ENCODE results near the gene SCGB1C2.
"Not testable (repeated sequence)": the region's sequence is repeated elsewhere in the genome, so short reads cannot be mapped to it uniquely, and the experiment has no call there.

Gene SCGB1C2

GRCh38 chr17:149897-150584, 12.7 kb downstream of the SCGB1C2 start:
- DNase-seq, result no peak

DNA sequence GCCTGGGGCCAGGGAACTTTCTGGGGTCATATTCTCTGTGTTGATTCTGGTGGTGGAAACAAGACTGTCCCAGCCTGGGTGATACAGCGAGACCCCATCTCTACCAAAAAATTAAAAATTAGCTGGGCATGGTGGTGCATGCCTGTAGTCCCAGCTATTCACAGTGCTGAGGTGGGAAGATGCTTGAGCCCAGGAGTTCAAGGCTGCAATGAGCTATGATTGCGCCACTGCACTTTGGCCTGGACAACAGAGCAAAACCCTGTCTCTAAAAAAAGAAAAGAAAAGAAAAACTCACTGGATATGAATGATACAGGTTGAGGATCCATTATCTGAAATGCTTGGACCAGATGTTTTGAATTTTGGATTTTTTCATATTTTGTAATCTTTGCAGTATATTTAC, 13.6 kb downstream of the SCGB1C2 start:
- no peak for DNase-seq

- DNase-seq, result no peak
These were observed 14.8 kb downstream of the SCGB1C2 start for GRCh38 chr17:151886-152859.

GRCh38 chr17:152860-153420, 15.6 kb downstream of the SCGB1C2 start:
- DNase-seq, result no peak

DNA sequence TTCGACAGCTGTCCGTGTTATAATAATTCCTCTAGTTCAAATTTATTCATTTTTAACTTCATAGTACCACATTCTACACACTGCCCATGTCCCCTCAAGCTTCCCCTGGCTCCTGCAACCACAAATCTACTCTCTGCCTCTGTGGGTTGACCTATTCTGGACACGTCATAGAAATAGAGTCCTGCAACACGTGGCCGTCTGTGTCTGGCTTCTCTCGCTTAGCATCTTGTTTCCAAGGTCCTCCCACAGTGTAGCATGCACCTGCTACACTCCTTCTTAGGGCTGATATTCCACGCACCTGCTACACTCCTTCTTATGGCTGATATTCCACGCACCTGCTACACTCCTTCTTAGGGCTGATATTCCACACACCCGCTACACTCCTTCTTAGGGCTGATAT, 16.5 kb downstream of the SCGB1C2 start:
- DNase-seq, result no peak

DNA sequence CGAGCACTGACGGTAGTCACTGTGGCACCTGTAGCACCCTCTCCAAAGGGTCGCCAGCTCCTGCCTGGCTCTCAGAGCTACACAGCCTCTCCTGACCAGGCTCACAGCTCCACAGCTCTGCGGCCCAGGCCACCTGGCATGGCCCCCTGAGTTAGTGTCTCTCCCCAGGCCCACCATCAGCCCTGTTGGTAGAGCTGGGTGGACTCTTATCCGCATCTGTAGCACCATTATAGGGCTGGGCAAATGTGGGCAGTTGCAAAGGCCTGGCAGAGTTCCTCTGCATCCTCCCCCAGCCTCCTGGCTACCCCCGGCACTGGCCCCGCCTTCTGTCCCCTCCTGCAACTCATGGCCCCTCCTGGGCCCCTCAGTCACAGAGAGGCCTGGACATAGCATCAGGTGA, 18.2 kb downstream of the SCGB1C2 start:
- DNase-seq, result no peak

GRCh38 chr17:156094-156621, 18.8 kb downstream of the SCGB1C2 start:
- no peak for DNase-seq

DNA sequence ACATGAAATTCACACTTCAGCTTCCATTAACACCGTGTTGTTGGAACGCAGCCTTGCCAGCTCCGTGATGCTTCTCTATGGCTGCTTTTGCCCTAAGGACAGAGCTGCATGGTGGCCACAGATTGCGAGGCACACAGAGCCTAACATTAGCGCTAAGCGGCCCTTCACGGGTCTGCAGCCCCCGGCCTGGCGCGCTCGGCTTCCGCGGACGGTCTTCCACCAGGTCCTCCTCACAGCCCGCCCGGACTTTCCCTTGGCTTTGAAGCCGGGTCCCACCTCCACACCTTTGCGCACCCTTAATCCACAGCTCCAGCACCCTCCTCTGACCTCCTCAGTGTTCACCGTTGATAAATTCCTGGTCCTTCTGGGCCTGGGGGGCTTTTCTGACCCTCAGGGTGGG, 19.6 kb downstream of the SCGB1C2 start:
- DNase-seq, result no peak

- no peak for DNase-seq
These were observed 20.5 kb downstream of the SCGB1C2 start for GRCh38 chr17:157901-158300.

DNA sequence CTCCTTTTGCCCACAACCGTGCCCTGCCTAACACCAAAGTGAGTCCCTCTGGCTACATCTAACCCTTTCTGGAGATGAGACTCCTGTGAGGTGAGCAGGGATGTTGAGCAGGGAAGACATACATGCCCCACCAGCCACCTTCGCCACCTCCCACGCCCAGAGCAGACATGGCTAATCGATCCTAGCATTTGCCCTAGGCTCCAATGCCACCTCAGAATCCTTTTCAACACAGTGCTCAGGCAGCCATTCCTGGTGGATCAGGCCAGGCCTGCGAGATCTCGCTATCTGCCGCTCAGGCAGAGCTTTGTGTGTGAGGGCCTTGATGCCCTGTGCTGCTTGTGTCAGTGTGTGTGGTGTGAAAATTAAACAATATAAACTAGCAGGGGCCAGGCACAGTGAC, 21.0 kb downstream of the SCGB1C2 start:
- DNase-seq, result no peak

- no peak for DNase-seq
These were observed 22.2 kb downstream of the SCGB1C2 start for GRCh38 chr17:159609-160008.

- DNase-seq, result no peak
These were observed 23.0 kb downstream of the SCGB1C2 start for GRCh38 chr17:160336-160735.

DNA sequence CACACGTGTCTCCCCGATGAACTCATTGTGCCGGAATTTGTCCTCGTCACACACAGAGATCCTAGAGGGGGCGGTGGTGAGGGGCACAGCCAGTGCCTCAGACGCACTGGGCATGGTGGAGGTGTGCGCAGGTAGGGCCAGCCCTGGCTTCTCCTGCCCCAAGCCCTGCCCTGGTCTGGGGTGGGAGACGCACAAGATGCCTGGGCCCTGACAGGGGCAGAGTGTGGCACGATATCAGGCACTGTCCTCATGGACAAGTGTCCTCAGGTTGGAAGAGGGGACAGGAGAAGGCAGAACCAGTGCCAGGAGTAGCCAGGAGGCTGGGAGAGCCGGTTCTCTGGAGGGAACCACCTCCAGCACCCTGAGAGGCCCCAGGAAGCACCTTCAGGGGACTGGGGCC, 24.1 kb downstream of the SCGB1C2 start:
- no peak for DNase-seq

DNA sequence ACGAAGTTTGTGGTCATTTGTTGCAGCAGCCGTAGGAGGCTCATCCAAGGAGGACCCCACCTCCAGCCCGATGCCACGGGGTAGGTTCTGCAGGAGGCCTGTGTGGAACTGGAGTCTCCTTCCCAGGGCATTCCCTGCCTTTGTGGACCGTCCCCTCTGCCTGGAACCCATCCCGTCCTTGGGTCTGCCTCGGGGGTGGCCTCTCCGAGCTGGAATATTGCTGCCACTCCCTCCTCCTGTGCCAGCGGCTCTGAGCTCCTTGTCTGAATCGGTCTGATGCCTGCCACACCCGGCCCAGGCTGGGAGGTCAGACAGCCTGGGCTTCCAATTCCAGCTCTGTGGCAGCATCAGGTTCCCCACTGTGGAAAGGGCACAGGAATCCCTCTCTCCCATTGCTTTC, 25.3 kb downstream of the SCGB1C2 start:
- no peak for DNase-seq

GRCh38 chr17:163514-164098, 26.2 kb downstream of the SCGB1C2 start:
- no peak for DNase-seq

DNA sequence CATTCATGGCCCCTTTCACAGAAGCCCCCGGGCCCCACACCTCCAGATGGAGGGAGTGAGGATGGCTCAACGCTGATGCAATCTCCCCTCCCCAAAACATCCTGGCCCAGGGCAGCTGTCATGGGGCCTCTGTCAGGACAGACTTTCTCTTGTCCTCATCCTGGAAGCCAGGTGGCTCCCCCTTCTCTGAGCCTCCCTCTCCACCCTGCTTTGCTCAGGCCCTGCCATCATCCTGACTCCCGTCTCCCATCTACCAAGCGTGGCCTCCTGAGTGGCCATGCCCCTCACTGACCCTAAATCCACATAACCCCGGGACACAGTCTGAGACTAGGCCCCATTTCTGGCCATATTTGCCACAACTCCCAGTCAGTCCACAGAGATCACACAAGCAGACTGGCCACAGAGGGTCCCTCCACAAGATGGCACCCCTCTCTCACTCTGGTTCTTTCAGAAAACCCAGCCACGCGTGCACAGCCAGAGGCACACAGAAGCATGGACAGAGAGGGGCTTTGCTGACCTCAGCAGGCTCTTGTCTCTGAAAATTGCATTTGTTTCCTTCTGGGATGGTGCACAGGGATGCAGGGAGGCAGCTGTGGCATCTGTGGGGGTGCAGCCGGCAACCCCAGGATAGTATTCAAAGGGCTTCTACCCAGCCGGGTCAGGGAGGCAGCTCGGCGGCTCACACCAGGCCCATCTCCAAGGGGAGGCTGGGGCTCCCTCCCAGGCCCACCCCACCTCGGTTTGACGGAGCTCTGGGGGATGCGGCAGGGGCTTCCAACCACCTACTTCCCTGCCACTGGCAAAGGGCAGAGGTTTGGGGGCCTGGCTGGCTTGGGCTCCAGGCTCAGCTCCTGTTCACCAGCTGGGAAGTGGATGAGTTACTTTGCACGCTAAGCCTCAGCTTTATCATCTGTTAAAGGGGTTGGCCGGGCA, 27.2 kb downstream of the SCGB1C2 start:
- DNase-seq, result no peak

- DNase-seq, result no peak
These were observed 28.6 kb downstream of the SCGB1C2 start for GRCh38 chr17:165939-166338.

DNA sequence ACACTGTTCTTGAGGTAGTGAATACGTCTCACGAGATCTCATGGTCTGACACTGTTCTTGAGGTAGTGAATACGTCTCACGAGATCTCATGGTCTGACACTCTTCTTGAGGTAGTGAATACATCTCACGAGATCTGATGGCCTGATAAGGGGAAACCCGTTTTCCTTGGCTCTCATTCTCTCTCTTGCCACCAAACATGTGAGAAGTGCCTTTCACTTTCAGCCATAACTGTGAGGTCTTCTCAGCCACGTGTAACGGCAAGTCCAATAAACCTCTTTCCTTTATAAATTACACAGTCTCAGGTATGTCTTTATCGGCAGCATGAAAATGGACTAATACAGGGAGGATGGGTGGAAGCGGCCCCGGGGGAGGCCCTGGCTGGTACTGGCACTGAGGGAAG, 31.2 kb downstream of the SCGB1C2 start:
- DNase-seq, result not testable (repeated sequence)

DNA sequence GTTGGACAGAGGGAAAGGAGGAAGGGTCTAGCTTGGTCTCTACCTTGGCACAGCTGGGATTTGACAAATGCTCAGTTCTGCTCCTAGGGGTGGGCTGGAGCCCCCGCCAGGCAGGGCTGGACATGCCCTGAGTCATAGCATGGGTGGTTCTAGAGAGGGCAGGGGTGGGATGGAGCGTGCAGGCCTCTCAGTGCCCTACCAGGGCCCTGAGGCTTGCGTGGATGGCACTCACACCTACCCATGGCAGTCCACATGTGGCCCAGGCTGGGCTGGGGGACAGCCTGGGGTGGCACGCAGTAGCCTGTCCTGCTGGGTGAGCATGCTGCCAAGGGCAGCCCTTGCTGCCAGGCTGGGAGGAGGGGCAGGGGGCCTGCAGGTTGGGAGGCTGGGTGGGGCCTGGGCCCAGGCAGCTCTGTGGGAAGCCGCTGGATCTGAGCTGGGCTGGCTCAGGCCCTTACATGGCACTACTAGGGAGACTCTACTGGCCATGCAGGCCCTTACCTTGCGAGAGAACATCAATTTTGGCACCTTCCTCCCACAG, 32.8 kb downstream of the SCGB1C2 start:
- no peak for DNase-seq

- no peak for DNase-seq
These were observed 34.5 kb downstream of the SCGB1C2 start for GRCh38 chr17:171871-172270.

- DNase-seq, result no peak
These were observed 35.0 kb downstream of the SCGB1C2 start for GRCh38 chr17:172401-172800.

All from stimulated activated CD4-positive, alpha-beta T cell treated with anti-CD3 and anti-CD28 coated beads, Interleukin-12 subunit alpha, Interleukin-12 subunit beta, amount 100 ng/mL, for 4 hours (primary cell).